ENCODE results near the gene RAPGEF1.

Gene RAPGEF1

GRCh38 chr9:131727184-131727759 lies 12.6 kb downstream of the RAPGEF1 start:
- peak; percentile 61 for DNase-seq (ENCODE audit: low read depth)
- no peak for TF ChIP-seq MYC (IDR thresholded peaks at IDR 0.05; ENCODE audit: low read depth, low read length)
- TF ChIP-seq CTCF (IDR thresholded peaks at IDR 0.05; ENCODE audit: low read depth, low read length): no peak
- TF ChIP-seq POLR2A (IDR thresholded peaks at IDR 0.05; ENCODE audit: extremely low read depth, insufficient read length): no peak
- H3K4me3 ChIP-seq (ENCODE audit: low read depth, low read length): no peak overlapping the region

GRCh38 chr9:131724683-131725082 lies 15.2 kb downstream of the RAPGEF1 start:
- TF ChIP-seq POLR2A (IDR thresholded peaks at IDR 0.05; ENCODE audit: extremely low read depth, insufficient read length) (no peak), MAX (IDR thresholded peaks at IDR 0.05; ENCODE audit: low read depth, low read length) (no peak), CTCF (IDR thresholded peaks at IDR 0.05; ENCODE audit: low read depth, low read length) (no peak), MYC (IDR thresholded peaks at IDR 0.05; ENCODE audit: low read depth, low read length) (no peak)
- peak; percentile 69 for DNase-seq (ENCODE audit: low read depth)
- H3K4me3 ChIP-seq (ENCODE audit: low read depth, low read length): no peak overlapping the region

GRCh38 chr9:131723632-131724031 lies 16.2 kb downstream of the RAPGEF1 start:
- H3K4me3 ChIP-seq (ENCODE audit: low read depth, low read length): no peak overlapping the region
- DNase-seq (ENCODE audit: low read depth): no peak
- TF ChIP-seq MYC (IDR thresholded peaks at IDR 0.05; ENCODE audit: low read depth, low read length) (no peak), POLR2A (IDR thresholded peaks at IDR 0.05; ENCODE audit: extremely low read depth, insufficient read length) (no peak), CTCF (IDR thresholded peaks at IDR 0.05; ENCODE audit: low read depth, low read length) (no peak), MAX (IDR thresholded peaks at IDR 0.05; ENCODE audit: low read depth, low read length) (no peak)

GRCh38 chr9:131722255-131722654 lies 17.6 kb downstream of the RAPGEF1 start:
- H3K4me3 ChIP-seq (ENCODE audit: low read depth, low read length): no peak overlapping the region
- no peak for DNase-seq (ENCODE audit: low read depth)
- TF ChIP-seq MYC (IDR thresholded peaks at IDR 0.05; ENCODE audit: low read depth, low read length) (no peak), CTCF (IDR thresholded peaks at IDR 0.05; ENCODE audit: low read depth, low read length) (no peak), POLR2A (IDR thresholded peaks at IDR 0.05; ENCODE audit: extremely low read depth, insufficient read length) (no peak), MAX (IDR thresholded peaks at IDR 0.05; ENCODE audit: low read depth, low read length) (no peak)

- no peak overlapping the region for H3K4me3 ChIP-seq (ENCODE audit: low read depth, low read length)
- no peak for DNase-seq (ENCODE audit: low read depth)
- TF ChIP-seq MYC (IDR thresholded peaks at IDR 0.05; ENCODE audit: low read depth, low read length) (no peak), CTCF (IDR thresholded peaks at IDR 0.05; ENCODE audit: low read depth, low read length) (no peak), MAX (IDR thresholded peaks at IDR 0.05; ENCODE audit: low read depth, low read length) (no peak), POLR2A (IDR thresholded peaks at IDR 0.05; ENCODE audit: extremely low read depth, insufficient read length) (no peak)
These were observed 18.8 kb downstream of the RAPGEF1 start for GRCh38 chr9:131721076-131721475.

- DNase-seq (ENCODE audit: low read depth): no peak
- TF ChIP-seq MYC (IDR thresholded peaks at IDR 0.05; ENCODE audit: low read depth, low read length) (no peak), CTCF (IDR thresholded peaks at IDR 0.05; ENCODE audit: low read depth, low read length) (no peak), POLR2A (IDR thresholded peaks at IDR 0.05; ENCODE audit: extremely low read depth, insufficient read length) (no peak), MAX (IDR thresholded peaks at IDR 0.05; ENCODE audit: low read depth, low read length) (no peak)
- no peak overlapping the region for H3K4me3 ChIP-seq (ENCODE audit: low read depth, low read length)
These were observed 19.5 kb downstream of the RAPGEF1 start for GRCh38 chr9:131720330-131720729.
